Fibroblast of mammary gland (primary cell): ENCODE measurements around the gene FBRSL1.

Experiments used
- DNase-seq: peaks from one replicate; pipeline ENCODE4 v3.0.0-alpha.2; 2010; ENCODE audit warnings: low read depth
- H3K4me3 ChIP-seq: 2 replicates; pipeline ENCODE4 v1.5.1; 2011; ENCODE audit warnings: low read depth, mild to moderate bottlenecking, low read length, moderate library complexity; ENCODE audit not compliant: control insufficient read depth
- CTCF ChIP-seq: conservative IDR thresholded peaks from 2 replicates; pipeline ENCODE4 v1.5.1; 2011; ENCODE audit warnings: low read depth, low read length, inconsistent platforms; ENCODE audit not compliant: control insufficient read depth, insufficient read depth

Gene FBRSL1

GRCh38 chr12:132548430-132549058 is 58.6 kb downstream of the FBRSL1 start:
- no peak overlapping the region for H3K4me3 ChIP-seq
- TF ChIP-seq CTCF, result no peak
- no peak for DNase-seq

GRCh38 chr12:132549059-132549458 is 59.1 kb downstream of the FBRSL1 start:
- DNase-seq, result no peak
- H3K4me3 ChIP-seq, result no peak overlapping the region
- no peak for TF ChIP-seq CTCF

GRCh38 chr12:132550014-132550802 is 60.3 kb downstream of the FBRSL1 start:
- no peak overlapping the region for H3K4me3 ChIP-seq
- no peak for TF ChIP-seq CTCF
- DNase-seq, result no peak

GRCh38 chr12:132550830-132551640 is 61.1 kb downstream of the FBRSL1 start:
- no peak for DNase-seq
- H3K4me3 ChIP-seq, result no peak overlapping the region
- no peak for TF ChIP-seq CTCF

- no peak for DNase-seq
- no peak for TF ChIP-seq CTCF
- no peak overlapping the region for H3K4me3 ChIP-seq
These were observed 61.7 kb downstream of the FBRSL1 start for GRCh38 chr12:132551641-132552031.

GRCh38 chr12:132554845-132555630 is 65.1 kb downstream of the FBRSL1 start:
- peak; percentile 23 for TF ChIP-seq CTCF
- H3K4me3 ChIP-seq, result no peak overlapping the region
- peak; percentile 20 for DNase-seq
